Spinal cord (tissue), 10 donors: ENCODE measurements around the gene FOXB1. TPM values are rescaled to one million over a fixed set of nuclear protein-coding genes. Genes with fewer than 3 reads are reported as not detected.

Experiments used
- DNase-seq, 6 donors: peaks; one replicate each; pipeline versions ENCODE4 v3.0.0 to v3.0.0-alpha.2; 2013 to 2015; ENCODE audit warnings: low spot score in 6 of 6, low read depth in 4 of 6
- H3K27ac ChIP-seq: one replicate; pipeline ENCODE4 v1.5.1; 2013; ENCODE audit warnings: low read depth, low read length, control low read depth
- H3K27me3 ChIP-seq: one replicate; pipeline ENCODE4 v1.6.1; 2013; ENCODE audit warnings: low read length; ENCODE audit not compliant: control insufficient read depth, insufficient read depth
- H3K36me3 ChIP-seq: one replicate; pipeline ENCODE4 v1.6.1; 2013; ENCODE audit warnings: low read length; ENCODE audit not compliant: control insufficient read depth, insufficient read depth
- H3K4me1 ChIP-seq: one replicate; pipeline ENCODE4 v1.6.1; 2013; ENCODE audit warnings: low read length; ENCODE audit not compliant: control insufficient read depth, insufficient read depth
- H3K4me3 ChIP-seq: one replicate; pipeline ENCODE4 v1.5.1; 2013; ENCODE audit warnings: low read depth, low read length, control low read depth
- H3K9me3 ChIP-seq: one replicate; pipeline ENCODE4 v1.6.1; 2013; ENCODE audit warnings: low read length; ENCODE audit not compliant: control insufficient read depth, insufficient read depth
- whole genome bisulfite sequencing: methylation state at CpG from one replicate; pipeline ENCODE4 v1.1.5; 2013; ENCODE audit warnings: missing lambda C conversion rate; ENCODE audit not compliant: insufficient coverage; 5-methylcytosine and 5-hydroxymethylcytosine counted together
- polyA plus RNA-seq, 2 donors: library from polyadenylated mRNA; unstranded; fragments of 120-200 nt; gene quantifications; one replicate each; pipeline ENCODE4 v1.2.1, GENCODE V29; 2013; ENCODE audit not compliant: insufficient read length in 2 of 2
- total RNA-seq, 2 donors: library from RNA; depleted of rRNA in 1 of 2; stranded (reverse); fragments of 120-200 nt in 1 of 2; fragments of >200 nt in 1 of 2; gene quantifications; one replicate each; pipeline versions ENCODE4 v1.2.3 to v1.2.4, GENCODE V29; 2013 to 2014
- donor health status: healthy.

FOXB1 gene
- total and polyA plus RNA-seq, 4 donors, result 2.0 to 13.5 (median 6.9) TPM

GRCh38 chr15:60012695-60013094 is 8.6 kb downstream of the FOXB1 start:
- Histone ChIP-seq H3K27ac (no peak overlapping the region), H3K9me3 (no peaks in the 10 kb centered on the region), H3K4me1 (peaks cover 2% of the 10 kb centered on the region), H3K4me3 (no peak overlapping the region), H3K27me3 (peaks cover 47% of the 10 kb centered on the region), H3K36me3 (no peaks in the 10 kb centered on the region)
- no peak for DNase-seq
- 100% methylated on average over 1 of the region's 3 CpGs for WGBS

- H3K27me3 ChIP-seq, result peaks cover 3% of the 10 kb centered on the region
- WGBS, result 0% methylated on average over 1 of the region's 2 CpGs
- DNase-seq, result no peak
These were observed 13.7 kb downstream of the FOXB1 start for GRCh38 chr15:60017538-60018520.

DNA sequence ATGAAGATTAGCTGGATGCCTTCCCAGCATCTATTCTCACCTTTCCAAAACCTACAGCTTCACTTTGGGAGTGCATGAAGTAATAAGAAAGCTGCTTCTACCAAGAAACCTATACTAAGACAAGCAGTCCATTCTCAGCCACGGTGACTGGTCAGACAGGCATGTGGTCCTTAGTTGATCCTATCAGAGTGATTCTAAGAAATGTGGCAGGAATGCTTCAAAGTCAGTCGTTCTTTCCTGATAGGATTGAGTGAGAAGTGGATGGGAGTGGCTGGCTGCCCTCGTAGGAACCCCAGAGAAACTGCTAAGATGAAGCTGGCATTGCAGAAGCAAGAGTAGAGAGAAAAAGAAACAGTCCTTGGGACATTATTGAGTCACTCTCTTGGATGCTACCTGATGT is 16.6 kb downstream of the FOXB1 start:
- no peak for DNase-seq
- Histone ChIP-seq H3K36me3 (no peaks in the 10 kb centered on the region), H3K27ac (no peak overlapping the region), H3K27me3 (peaks cover 2% of the 10 kb centered on the region), H3K9me3 (no peaks in the 10 kb centered on the region), H3K4me3 (no peak overlapping the region), H3K4me1 (no peaks in the 10 kb centered on the region)
- WGBS, result 68% methylated on average over 3 of the region's 3 CpGs

More at GRCh38 chr15:60017538-60018520, 13.7 kb downstream of the FOXB1 start:
- Histone ChIP-seq H3K9me3 (no peaks in the 10 kb centered on the region), H3K27ac (no peak overlapping the region), H3K36me3 (no peaks in the 10 kb centered on the region), H3K4me3 (no peak overlapping the region), H3K4me1 (no peaks in the 10 kb centered on the region)

GRCh38 chr15:60021589-60022378 is 17.7 kb downstream of the FOXB1 start:
- Histone ChIP-seq H3K9me3 (no peaks in the 10 kb centered on the region), H3K4me1 (no peaks in the 10 kb centered on the region), H3K4me3 (no peak overlapping the region), H3K27me3 (peaks cover 2% of the 10 kb centered on the region), H3K27ac (no peak overlapping the region), H3K36me3 (no peaks in the 10 kb centered on the region)
- no peak for DNase-seq
- WGBS, result 82% methylated on average over 5 of the region's 7 CpGs

- H3K36me3 ChIP-seq, result no peaks in the 10 kb centered on the region
- no peaks in the 10 kb centered on the region for H3K4me1 ChIP-seq
- H3K27me3 ChIP-seq, result peaks cover 2% of the 10 kb centered on the region
- DNase-seq, result no peak
- H3K27ac ChIP-seq, result no peak overlapping the region
- H3K9me3 ChIP-seq, result no peaks in the 10 kb centered on the region
- WGBS, result 100% methylated on average over 1 of the region's 3 CpGs
- no peak overlapping the region for H3K4me3 ChIP-seq
These were observed 18.2 kb downstream of the FOXB1 start for GRCh38 chr15:60022379-60022741.

- 83% methylated on average over 1 of the region's 2 CpGs for WGBS
- H3K27ac ChIP-seq, result no peak overlapping the region
- no peak for DNase-seq
These were observed 22.4 kb downstream of the FOXB1 start for GRCh38 chr15:60026555-60026954.

GRCh38 chr15:60035344-60035743 is 31.2 kb downstream of the FOXB1 start:
- Histone ChIP-seq H3K36me3 (no peaks in the 10 kb centered on the region), H3K4me3 (no peak overlapping the region), H3K9me3 (no peaks in the 10 kb centered on the region), H3K4me1 (peaks cover 7% of the 10 kb centered on the region), H3K27me3 (no peaks in the 10 kb centered on the region), H3K27ac (no peak overlapping the region)
- no CpG with 5 or more reads among the region's 3 CpGs for WGBS
- DNase-seq, result no peak

More at GRCh38 chr15:60026555-60026954, 22.4 kb downstream of the FOXB1 start:
- H3K9me3 ChIP-seq, result no peaks in the 10 kb centered on the region
- H3K4me3 ChIP-seq, result no peak overlapping the region
- no peaks in the 10 kb centered on the region for H3K4me1 ChIP-seq
- no peaks in the 10 kb centered on the region for H3K36me3 ChIP-seq
- H3K27me3 ChIP-seq, result peaks cover 2% of the 10 kb centered on the region

DNA sequence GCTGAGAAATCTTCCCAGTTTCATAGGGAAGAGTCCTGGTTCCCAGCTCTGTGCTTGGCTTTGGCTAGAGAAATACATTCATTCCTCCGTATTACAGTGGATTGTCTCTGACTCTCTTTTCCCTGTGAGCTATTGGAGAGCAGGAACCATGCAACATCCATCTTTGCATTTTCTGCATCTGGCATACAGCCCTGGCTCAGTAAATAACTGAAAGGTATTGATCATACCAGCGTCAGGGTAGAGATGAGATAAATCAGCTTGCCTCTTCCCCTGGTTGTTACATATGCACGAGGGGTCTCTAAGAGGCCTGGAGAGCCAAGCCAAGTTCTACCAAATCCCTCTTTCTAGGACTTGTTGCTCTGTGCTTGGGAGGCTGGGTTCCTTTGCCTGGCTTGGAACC is 35.2 kb downstream of the FOXB1 start:
- no peaks in the 10 kb centered on the region for H3K9me3 ChIP-seq
- 33% methylated on average over 2 of the region's 3 CpGs for WGBS
- DNase-seq, result peak in 1 of 6 donors; percentile 34

DNA sequence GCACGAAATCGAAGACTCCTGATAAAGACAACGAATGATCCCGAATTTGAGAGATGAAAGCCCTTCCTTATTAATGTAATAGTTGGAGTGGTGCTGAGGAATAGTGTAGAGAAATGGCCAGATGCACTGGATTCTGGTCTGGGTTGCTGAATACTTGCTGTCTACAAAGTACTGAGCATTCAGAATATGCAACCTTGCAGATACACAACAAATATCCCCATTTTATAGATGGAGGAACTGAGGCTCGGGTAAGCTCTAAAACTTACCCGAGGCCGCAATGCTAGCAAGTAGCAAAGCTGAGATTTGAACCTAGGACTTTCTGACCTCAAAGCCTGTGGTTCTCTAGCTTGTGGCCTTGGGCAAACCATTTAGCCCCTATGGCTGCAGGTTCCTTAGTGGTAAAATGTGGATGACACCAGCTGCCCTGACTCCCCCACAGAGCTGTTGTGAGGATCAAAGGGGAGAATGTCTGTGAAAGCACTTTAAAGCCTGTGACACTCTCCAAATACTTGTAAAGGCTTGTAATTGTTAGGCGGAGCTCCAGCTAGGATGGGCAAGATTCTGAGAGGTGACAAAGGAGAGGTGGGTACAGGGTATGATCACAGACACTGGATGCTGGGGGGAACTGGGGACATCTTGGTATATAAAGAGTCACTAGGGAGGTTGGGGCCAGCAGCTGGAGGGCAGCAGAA is 39.8 kb downstream of the FOXB1 start:
- no peaks in the 10 kb centered on the region for H3K9me3 ChIP-seq

More for the DNA sequence above, 35.2 kb downstream of the FOXB1 start:
- Histone ChIP-seq H3K4me1 (peaks cover 7% of the 10 kb centered on the region), H3K27ac (no peak overlapping the region), H3K27me3 (no peaks in the 10 kb centered on the region), H3K4me3 (no peak overlapping the region), H3K36me3 (no peaks in the 10 kb centered on the region)

More for the DNA sequence above, 39.8 kb downstream of the FOXB1 start:
- Histone ChIP-seq H3K36me3 (no peaks in the 10 kb centered on the region), H3K27ac (no peak overlapping the region), H3K4me1 (no peaks in the 10 kb centered on the region), H3K27me3 (no peaks in the 10 kb centered on the region), H3K4me3 (no peak overlapping the region)
- 85% methylated on average over 4 of the region's 8 CpGs for WGBS
- no peak for DNase-seq
